K562 (cell line): Measurements from ENCODE around the gene TGM3. TPM values are rescaled to one million over a fixed set of nuclear protein-coding genes. Genes with fewer than 3 reads are reported as not detected.

Experiments
- BRCA1 ChIP-seq, 2 experiments: fragments of 450-650 bp in 1 of 2; sonication (generic) in 1 of 2; formaldehyde crosslinking in 1 of 2; IDR thresholded peaks; 2 replicates each; pipeline versions ENCODE4 v1.5.0 to v1.6.1; 2017 to 2020; ENCODE audit warnings: mild to moderate bottlenecking in 1 of 2, missing genetic modification reagents in 1 of 2
- CREM ChIP-seq: IDR thresholded peaks from 2 replicates; pipeline ENCODE4 v1.6.1; 2014; ENCODE audit warnings: antibody characterized with exemption, low read depth
- GATAD2A ChIP-seq: fragments of 450-650 bp; IDR thresholded peaks from 2 replicates; pipeline ENCODE4 v1.6.1; 2017
- MED1 ChIP-seq: sonication (generic); formaldehyde crosslinking; IDR thresholded peaks from 2 replicates; pipeline ENCODE4 v1.8.1; 2023; ENCODE audit warnings: missing genetic modification reagents, borderline replicate concordance
- PCBP1 ChIP-seq: fragments of 200-400 bp; formaldehyde crosslinking; IDR thresholded peaks from 2 replicates; pipeline ENCODE4 v1.6.1; 2018; ENCODE audit warnings: mild to moderate bottlenecking, low read depth, low read length; ENCODE audit not compliant: poor library complexity, severe bottlenecking
- PRPF4 ChIP-seq: fragments of 200-400 bp; formaldehyde crosslinking; IDR thresholded peaks from one replicate; pipeline ENCODE4 v1.6.1; 2017; ENCODE audit warnings: low read length, low read depth, mild to moderate bottlenecking; ENCODE audit not compliant: insufficient read depth, poor library complexity, severe bottlenecking
- RBBP5 ChIP-seq: fragments of 200-600 bp; sonication (generic); IDR thresholded peaks from 2 replicates; pipeline ENCODE4 v1.6.1; 2012; ENCODE audit warnings: borderline replicate concordance, mild to moderate bottlenecking, low read length, control low read depth, inconsistent platforms; ENCODE audit not compliant: insufficient read depth, poor library complexity, severe bottlenecking
- SRF ChIP-seq, 2 experiments: fragments of 250-450, 450-650 bp in 1 of 2; sonication (Bioruptor Pico) in 1 of 2; sonication (generic) in 1 of 2; formaldehyde crosslinking; IDR thresholded peaks; 2 replicates each; pipeline versions ENCODE4 v1.5.0 to v1.5.1; 2020 to 2022; ENCODE audit warnings: mild to moderate bottlenecking in 1 of 2, missing genetic modification reagents in 1 of 2
- TAF15 ChIP-seq: fragments of 200-400 bp; formaldehyde crosslinking; IDR thresholded peaks from 2 replicates; pipeline ENCODE4 v1.6.1; 2017; ENCODE audit warnings: mild to moderate bottlenecking, low read depth, low read length, moderate library complexity
- ZMIZ1 ChIP-seq, 2 experiments: fragments of 150-350 bp in 1 of 2; IDR thresholded peaks; 2 replicates each; pipeline ENCODE4 v1.6.1; 2012 to 2016; ENCODE audit warnings: low read depth in 2 of 2, low read length in 2 of 2, mild to moderate bottlenecking in 1 of 2, moderate library complexity in 1 of 2
- ZNF217 ChIP-seq: sonication (generic); formaldehyde crosslinking; IDR thresholded peaks from 2 replicates; pipeline ENCODE4 v1.8.0; 2022; ENCODE audit warnings: mild to moderate bottlenecking, missing genetic modification reagents
- polyA plus RNA-seq, 8 experiments: library from polyadenylated mRNA; depleted of rRNA in 4 of 8; stranded (reverse) in 5 of 8; unstranded in 3 of 8; fragments of >200 nt; fragmentation: Nextera tagmentation in 2 of 8; fragmentation: Illumina TruSeq in 1 of 8; extraction: Ambion mirVana in 2 of 8; extraction: Trizol in 1 of 8; gene quantifications; 2 replicates each; pipeline versions ENCODE4 v1.2.1 to v1.2.3, GENCODE V29; 2011 to 2014; ENCODE audit warnings: inconsistent platforms in 1 of 8, missing spikeins in 1 of 8
- total RNA-seq, 7 experiments: library from RNA; depleted of rRNA in 6 of 7; stranded (reverse); fragments of >200 nt in 6 of 7; fragmentation: Illumina TruSeq in 2 of 7; extraction: Trizol in 2 of 7; gene quantifications; 2 replicates each; pipeline versions ENCODE4 v1.2.1 to v1.2.3, GENCODE V29; 2011 to 2021; ENCODE audit warnings: low replicate concordance in 1 of 7
- TF ChIP-seq, protein P1 (sequence below), 2 experiments: fragments of 450-650 bp; conservative IDR thresholded peaks; 2 replicates each; pipeline ENCODE4 v1.6.1; 2017; ENCODE audit warnings: mild to moderate bottlenecking in 2 of 2, moderate library complexity in 2 of 2

The TGM3 gene
- total and polyA plus RNA-seq, 9 of the 15 experiments (the other 6 are each of a cell fraction or from before 2014, with no cell fraction given): not detected

DNA sequence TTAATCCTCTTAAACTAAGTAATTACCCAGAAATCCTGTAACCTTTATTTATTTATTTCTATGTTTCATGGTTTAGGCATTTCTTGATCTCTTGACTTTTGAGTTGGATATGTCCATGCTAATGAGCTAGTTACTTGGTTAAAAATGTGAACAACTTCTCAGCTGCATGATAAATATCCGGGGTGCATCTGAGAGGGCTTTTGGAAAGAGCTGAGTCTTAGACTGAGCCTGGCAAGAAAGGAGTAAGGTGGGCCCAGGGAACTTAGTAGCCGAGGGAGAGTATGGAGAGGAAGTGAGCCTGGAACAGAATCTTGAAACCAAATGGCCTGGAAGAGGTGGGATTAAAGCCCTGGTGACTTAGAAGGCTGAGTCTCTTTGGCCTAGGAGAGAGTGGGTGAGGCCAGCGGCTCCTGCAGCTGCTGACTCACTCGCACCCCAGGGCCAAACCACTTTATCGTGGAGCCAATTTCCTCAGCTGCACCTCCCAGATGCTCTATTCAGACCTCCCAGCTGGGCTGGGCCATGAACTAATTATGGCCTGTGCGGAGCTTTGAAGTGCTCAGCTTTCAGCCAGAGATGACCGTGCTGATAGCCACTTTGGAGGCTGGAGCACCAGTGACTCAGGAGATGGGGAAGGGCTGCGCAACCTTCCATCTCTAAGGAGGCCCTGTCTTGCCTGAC, 19.1 kb downstream of the TGM3 start (continued):
- no peak for TF ChIP-seq MED1 (CRISPR knock-in tag)
- no peak for TF ChIP-seq ZNF217
- no peak for TF ChIP-seq SRF (CRISPR knock-in tag; IDR thresholded peaks at IDR 0.05)
- TF ChIP-seq, protein P1, sequence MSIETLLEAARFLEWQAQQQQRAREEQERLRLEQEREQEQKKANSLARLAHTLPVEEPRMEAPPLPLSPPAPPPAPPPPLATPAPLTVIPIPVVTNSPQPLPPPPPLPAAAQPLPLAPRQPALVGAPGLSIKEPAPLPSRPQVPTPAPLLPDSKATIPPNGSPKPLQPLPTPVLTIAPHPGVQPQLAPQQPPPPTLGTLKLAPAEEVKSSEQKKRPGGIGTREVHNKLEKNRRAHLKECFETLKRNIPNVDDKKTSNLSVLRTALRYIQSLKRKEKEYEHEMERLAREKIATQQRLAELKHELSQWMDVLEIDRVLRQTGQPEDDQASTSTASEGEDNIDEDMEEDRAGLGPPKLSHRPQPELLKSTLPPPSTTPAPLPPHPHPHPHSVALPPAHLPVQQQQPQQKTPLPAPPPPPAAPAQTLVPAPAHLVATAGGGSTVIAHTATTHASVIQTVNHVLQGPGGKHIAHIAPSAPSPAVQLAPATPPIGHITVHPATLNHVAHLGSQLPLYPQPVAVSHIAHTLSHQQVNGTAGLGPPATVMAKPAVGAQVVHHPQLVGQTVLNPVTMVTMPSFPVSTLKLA (conservative IDR thresholded peaks at IDR 0.05): 0 out of 4 replicates have a peak, but pooled peaks of 1 of the 2 experiments have one; percentile 9
- no peak for TF ChIP-seq BRCA1 (IDR thresholded peaks at IDR 0.05)
- TF ChIP-seq BRCA1 (CRISPR knock-in tag; IDR thresholded peaks at IDR 0.05): no peak
- peak; percentile 22; the same call in 1 of the 2 replicates for TF ChIP-seq CREM
- TF ChIP-seq TAF15: no peak
- TF ChIP-seq RBBP5: peak; percentile 32
- no peak for TF ChIP-seq PCBP1
- no peak for TF ChIP-seq PRPF4
- TF ChIP-seq ZMIZ1 (IDR thresholded peaks at IDR 0.05; ENCODE audit: low read depth in 2 of 2, low read length in 2 of 2): no peak
- TF ChIP-seq GATAD2A: no peak
